Measurements from ENCODE around the gene MYO7B. TPM values are rescaled to one million over a fixed set of nuclear protein-coding genes. Genes with fewer than 3 reads are reported as not detected.

MYO7B gene
- total RNA-seq, 1 experiment from 2014 or later, result 28.0 TPM

GRCh38 chr2:127591221-127591923 lies 55.9 kb downstream of the MYO7B start:
- ATAC-seq (peak; percentile 99), DNase-seq (peak; percentile 84)
- CTCF ChIA-PET, result interaction anchor here (0.6 to 1.7 kb wide), 9 partner anchors 41 to 466 kb away, joined by 3 to 19 read pairs (median 4); partner anchors contain the start of genes IWS1 and LIMS2
- no peak overlapping the region for H3K4me2 ChIP-seq (ENCODE audit: low read length)
- POLR2A ChIA-PET (ENCODE audit: unreplicated experiment), result interaction anchor here (0.5 to 1.0 kb wide), 4 partner anchors 47 to 317 kb away, joined by 3 to 4 read pairs (median 3); no protein-coding TSS in a partner anchor
- H2AFZ ChIP-seq (ENCODE audit: low read length), result peak overlapping the region; percentile 75
- intact Hi-C loops (cut with micrococcal nuclease), result loop anchor here (1.0 kb wide), 3 partner anchors 58 to 84 kb away; partner anchors contain the start of genes IWS1 and LIMS2
- no peak overlapping the region for H3K4me3 ChIP-seq (ENCODE audit: low read length)
- H3K9ac ChIP-seq (ENCODE audit: low read length), result no peak overlapping the region
- H3K36me3 ChIP-seq (ENCODE audit: low read depth, low read length), result no peaks in the 10 kb centered on the region
- H3K9me2 ChIP-seq (replicated peaks; ENCODE audit: low read length), result no peaks in the 10 kb centered on the region
- H3K79me2 ChIP-seq (ENCODE audit: low read length), result no peaks in the 10 kb centered on the region
- no peaks in the 10 kb centered on the region for H4K20me1 ChIP-seq (ENCODE audit: low read length)
- H3K9me3 ChIP-seq (ENCODE audit: low read length), result no peaks in the 10 kb centered on the region
- no peaks in the 10 kb centered on the region for H3F3A ChIP-seq (ENCODE audit: low read length, unreplicated experiment)
- no TSS peak for BruUV-seq (replicated peaks)
- no peaks in the 10 kb centered on the region for H3K27me3 ChIP-seq (ENCODE audit: low read length)
- TF ChIP-seq CTCF (conservative IDR thresholded peaks at IDR 0.05; ENCODE audit: low read depth, low read length) (peak; percentile 98), EZH2phosphoT487 (IDR thresholded peaks at IDR 0.05; ENCODE audit: borderline replicate concordance, low read length) (no peak), EZH2 (IDR thresholded peaks at IDR 0.05; ENCODE audit: low read length, unreplicated experiment) (no peak)
- no peak overlapping the region for H3K27ac ChIP-seq (ENCODE audit: low read length)
- H3K4me1 ChIP-seq (ENCODE audit: insufficient read depth, low read length), result peaks cover 18% of the 10 kb centered on the region

- Histone ChIP-seq H3K9me3 (ENCODE audit: low read length) (no peaks in the 10 kb centered on the region), H3K9me2 (replicated peaks; ENCODE audit: low read length) (no peaks in the 10 kb centered on the region), H3K9ac (ENCODE audit: low read length) (no peak overlapping the region), H3K4me2 (ENCODE audit: low read length) (no peak overlapping the region), H3F3A (ENCODE audit: low read length, unreplicated experiment) (peaks cover 9% of the 10 kb centered on the region), H3K27me3 (ENCODE audit: low read length) (no peaks in the 10 kb centered on the region), H4K20me1 (ENCODE audit: low read length) (no peaks in the 10 kb centered on the region), H3K27ac (ENCODE audit: low read length) (no peak overlapping the region), H3K4me1 (ENCODE audit: insufficient read depth, low read length) (peaks cover 29% of the 10 kb centered on the region), H2AFZ (ENCODE audit: low read length) (no peak overlapping the region), H3K4me3 (ENCODE audit: low read length) (no peak overlapping the region), H3K36me3 (ENCODE audit: low read depth, low read length) (no peaks in the 10 kb centered on the region), H3K79me2 (ENCODE audit: low read length) (no peaks in the 10 kb centered on the region)
- no peak for TF ChIP-seq EZH2phosphoT487 (IDR thresholded peaks at IDR 0.05; ENCODE audit: borderline replicate concordance, low read length)
- no peak for TF ChIP-seq EZH2 (IDR thresholded peaks at IDR 0.05; ENCODE audit: low read length, unreplicated experiment)
- no peak for TF ChIP-seq CTCF (conservative IDR thresholded peaks at IDR 0.05; ENCODE audit: low read depth, low read length)
- intact Hi-C loops (cut with micrococcal nuclease), result no loop called here
- no peak for DNase-seq
- POLR2A ChIA-PET (ENCODE audit: unreplicated experiment), result no interaction called here
- no TSS peak for BruUV-seq (replicated peaks)
- ATAC-seq, result no peak
- CTCF ChIA-PET, result no interaction called here
These were observed 57.3 kb downstream of the MYO7B start for GRCh38 chr2:127592761-127593227.
